ENCODE measurements around the gene KERA.

KERA gene

GRCh38 chr12:91001306-91001705 lies 56.5 kb downstream of the KERA start:
- no peak for TF ChIP-seq CTCF (IDR thresholded peaks at IDR 0.05; ENCODE audit: low read depth, low read length)
- H3K4me3 ChIP-seq (ENCODE audit: low read depth, low read length): no peak overlapping the region

Data from WI38 (cell line).